ENCODE measurements around the gene RCN1. TPM values are rescaled to one million over a fixed set of nuclear protein-coding genes. Genes with fewer than 3 reads are reported as not detected.
A peak's percentile ranks its signal among the peaks of the same experiment; 100 is the strongest.

RCN1 gene
- total RNA-seq, 1 donor from 2014 or later, result 222 TPM

DNA sequence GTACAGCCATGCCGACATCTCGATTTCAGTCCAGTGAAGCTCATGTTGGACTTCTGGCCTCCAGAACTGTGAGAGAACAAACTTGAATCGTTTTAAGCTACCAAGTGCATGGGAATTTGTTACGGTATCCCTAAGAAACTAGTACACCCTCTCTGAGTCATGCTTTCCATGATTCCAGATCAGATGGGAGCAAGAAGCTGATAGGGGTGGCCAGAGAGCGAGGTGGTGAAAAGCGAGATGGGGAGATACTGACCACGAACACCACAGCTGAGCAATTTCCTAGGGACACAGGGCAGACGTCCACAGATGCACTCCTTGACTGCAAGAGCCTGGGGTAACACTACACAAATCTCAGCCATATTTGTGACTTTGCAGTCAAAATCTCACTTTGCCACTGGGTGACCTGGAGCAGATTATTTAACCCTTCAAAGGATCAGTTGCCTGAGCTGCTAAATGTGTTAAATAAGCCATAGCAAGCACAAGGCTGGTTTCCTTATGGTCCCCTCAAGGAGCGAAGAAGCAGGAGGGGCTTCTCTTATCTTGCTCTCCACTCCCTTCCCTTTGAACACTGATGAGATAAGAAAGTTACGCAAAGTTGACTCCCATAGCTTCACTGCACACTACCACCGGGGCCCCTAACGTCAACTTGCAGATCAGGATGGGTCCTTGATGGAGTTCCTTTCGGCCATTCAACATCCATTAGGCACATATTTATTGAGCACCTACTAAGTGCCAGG, 22.6 kb upstream of the RCN1 start:
- TF ChIP-seq, protein P1, sequence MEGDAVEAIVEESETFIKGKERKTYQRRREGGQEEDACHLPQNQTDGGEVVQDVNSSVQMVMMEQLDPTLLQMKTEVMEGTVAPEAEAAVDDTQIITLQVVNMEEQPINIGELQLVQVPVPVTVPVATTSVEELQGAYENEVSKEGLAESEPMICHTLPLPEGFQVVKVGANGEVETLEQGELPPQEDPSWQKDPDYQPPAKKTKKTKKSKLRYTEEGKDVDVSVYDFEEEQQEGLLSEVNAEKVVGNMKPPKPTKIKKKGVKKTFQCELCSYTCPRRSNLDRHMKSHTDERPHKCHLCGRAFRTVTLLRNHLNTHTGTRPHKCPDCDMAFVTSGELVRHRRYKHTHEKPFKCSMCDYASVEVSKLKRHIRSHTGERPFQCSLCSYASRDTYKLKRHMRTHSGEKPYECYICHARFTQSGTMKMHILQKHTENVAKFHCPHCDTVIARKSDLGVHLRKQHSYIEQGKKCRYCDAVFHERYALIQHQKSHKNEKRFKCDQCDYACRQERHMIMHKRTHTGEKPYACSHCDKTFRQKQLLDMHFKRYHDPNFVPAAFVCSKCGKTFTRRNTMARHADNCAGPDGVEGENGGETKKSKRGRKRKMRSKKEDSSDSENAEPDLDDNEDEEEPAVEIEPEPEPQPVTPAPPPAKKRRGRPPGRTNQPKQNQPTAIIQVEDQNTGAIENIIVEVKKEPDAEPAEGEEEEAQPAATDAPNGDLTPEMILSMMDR (conservative IDR thresholded peaks at IDR 0.05; ENCODE audit: low read depth, low read length), result no peak

DNA sequence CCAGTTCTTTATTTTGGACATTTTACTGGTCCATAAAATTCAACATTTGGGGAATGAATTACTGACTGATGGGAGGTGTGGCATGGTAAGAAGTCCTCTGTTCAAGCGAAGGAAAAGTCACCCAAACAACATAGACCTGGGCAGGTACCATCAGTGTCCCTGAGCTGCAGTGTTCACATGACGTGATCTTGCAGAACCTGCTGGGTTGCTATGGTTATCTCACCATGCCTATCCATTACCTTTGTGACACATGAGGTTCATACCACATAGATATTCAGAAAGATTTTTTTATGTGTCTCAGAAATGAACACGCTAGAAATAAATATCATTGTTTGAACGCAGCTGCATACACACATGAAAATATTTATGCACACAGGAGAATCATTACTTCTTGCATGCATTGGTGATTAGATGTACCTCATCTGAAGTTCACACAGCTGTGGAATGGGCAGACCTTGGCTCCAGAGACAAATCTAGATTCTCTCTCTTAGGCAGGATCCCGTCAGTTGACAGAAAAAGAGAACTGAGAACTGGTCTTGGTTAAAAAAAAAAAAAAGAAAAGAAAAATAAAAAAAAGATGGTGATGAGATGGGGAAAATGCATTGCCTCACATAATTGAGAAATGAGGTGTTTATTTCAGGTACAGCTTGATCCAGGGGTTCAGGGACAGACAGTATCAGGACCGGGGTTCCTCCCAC, 21.4 kb upstream of the RCN1 start:
- no peak for DNase-seq (ENCODE audit: low read depth)
- H3K4me3 ChIP-seq (ENCODE audit: low read depth, low read length), result no peak overlapping the region
- TF ChIP-seq, protein P1 (conservative IDR thresholded peaks at IDR 0.05; ENCODE audit: low read depth, low read length), result no peak

More for the DNA sequence above, 22.6 kb upstream of the RCN1 start:
- H3K4me3 ChIP-seq (ENCODE audit: low read depth, low read length), result no peak overlapping the region
- DNase-seq (ENCODE audit: low read depth), result no peak

DNA sequence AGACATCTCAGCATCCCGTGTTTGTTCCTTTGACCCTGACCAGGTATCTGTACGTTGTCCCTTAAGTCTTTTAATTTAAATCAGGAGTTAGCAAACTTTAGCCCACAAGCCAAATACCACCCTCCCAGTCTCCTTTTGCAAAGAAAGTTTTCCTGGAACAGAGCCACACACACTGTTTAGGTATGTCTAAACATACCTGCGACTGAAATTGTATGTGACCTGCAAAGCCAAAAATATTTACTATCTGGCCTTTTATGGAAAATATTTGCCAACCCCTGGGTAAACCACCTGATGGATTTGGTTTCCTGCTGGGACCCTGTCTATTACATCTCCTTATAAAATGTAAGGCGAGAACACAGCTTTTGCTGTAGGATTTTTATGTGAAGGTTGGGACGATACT, 20.2 kb upstream of the RCN1 start:
- TF ChIP-seq, protein P1 (conservative IDR thresholded peaks at IDR 0.05; ENCODE audit: low read depth, low read length), result no peak
- no peak for DNase-seq (ENCODE audit: low read depth)
- H3K4me3 ChIP-seq (ENCODE audit: low read depth, low read length), result no peak overlapping the region

DNA sequence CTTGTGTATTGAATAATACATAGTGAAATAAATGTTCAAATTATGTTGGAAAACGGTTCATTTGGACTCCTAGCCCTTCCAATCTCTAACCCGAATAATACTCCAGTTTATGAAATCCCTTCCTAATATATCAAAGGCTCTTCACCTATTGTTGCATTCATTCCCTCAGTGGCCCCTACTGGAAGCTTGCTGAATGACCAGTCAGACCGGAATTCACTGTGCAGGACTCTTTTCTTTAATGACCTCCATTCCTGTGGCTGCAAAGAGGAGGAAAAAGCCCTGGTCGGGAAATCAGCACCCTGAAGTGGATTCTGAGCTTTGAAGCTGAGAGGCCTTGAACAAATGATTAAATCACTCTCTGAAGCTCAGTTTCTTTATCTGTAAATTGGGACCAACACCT, 19.1 kb upstream of the RCN1 start:
- H3K4me3 ChIP-seq (ENCODE audit: low read depth, low read length), result no peak overlapping the region
- no peak for DNase-seq (ENCODE audit: low read depth)
- TF ChIP-seq, protein P1 (conservative IDR thresholded peaks at IDR 0.05; ENCODE audit: low read depth, low read length), result peak; percentile 68

DNA sequence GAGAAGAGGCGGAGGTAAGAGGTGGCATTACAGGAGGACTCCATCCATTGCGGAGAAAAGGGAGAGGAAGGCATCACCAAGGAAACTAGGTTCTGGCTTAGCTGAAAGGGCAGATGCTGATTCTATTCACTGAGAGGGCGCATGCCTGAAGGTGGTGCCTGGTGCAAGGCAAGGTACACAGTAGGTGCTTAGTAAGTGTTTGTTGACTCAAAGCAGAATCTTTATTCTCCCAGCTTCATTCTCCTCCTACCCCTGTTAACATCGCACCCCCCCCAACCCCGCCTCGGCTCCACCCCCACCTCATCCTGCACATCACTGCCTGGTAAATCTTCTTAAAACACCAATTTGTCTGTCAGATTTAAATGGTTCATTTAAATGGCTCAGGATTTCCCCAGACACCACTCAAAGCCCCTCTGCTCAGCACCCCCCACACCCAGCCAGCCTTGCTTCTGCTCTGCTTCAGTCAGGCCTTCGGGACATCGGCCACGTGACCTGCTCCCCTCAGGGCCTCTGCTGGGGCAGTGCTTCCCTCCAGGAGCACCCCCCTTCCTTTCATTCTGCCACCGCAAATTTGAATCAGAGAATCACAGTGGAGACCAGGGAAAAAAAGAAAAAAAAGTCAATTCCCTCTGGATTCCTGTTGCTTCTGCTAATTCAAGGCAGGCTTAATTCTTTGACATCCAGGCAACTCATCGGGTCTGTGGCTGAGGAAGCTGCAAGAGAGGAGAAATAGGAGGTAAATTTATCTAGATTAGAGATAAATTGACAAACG, 17.8 kb upstream of the RCN1 start:
- TF ChIP-seq, protein P1 (conservative IDR thresholded peaks at IDR 0.05; ENCODE audit: low read depth, low read length), result no peak
- no peak for DNase-seq (ENCODE audit: low read depth)
- no peak overlapping the region for H3K4me3 ChIP-seq (ENCODE audit: low read depth, low read length)

DNA sequence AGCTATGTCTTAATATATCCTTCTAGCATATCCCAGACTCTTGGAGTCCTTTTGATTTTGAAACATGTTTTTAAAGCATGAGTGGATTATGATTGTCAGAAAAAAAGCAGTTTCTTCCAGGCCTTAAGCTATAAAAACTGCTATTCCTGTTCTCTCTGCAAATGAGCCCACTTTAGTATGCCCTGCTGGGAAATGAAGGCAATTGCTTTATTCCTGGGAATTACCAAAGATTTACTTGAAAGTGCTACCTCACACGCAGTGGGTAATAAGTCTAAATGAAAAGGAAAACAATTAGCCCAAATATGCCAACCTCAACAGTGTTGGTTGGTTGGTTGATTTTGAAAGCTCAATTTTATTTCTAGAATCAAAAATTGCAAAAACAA, 17.2 kb upstream of the RCN1 start:
- no peak overlapping the region for H3K4me3 ChIP-seq (ENCODE audit: low read depth, low read length)
- TF ChIP-seq, protein P1 (conservative IDR thresholded peaks at IDR 0.05; ENCODE audit: low read depth, low read length), result no peak
- no peak for DNase-seq (ENCODE audit: low read depth)
